ENCODE measurements around the gene ROPN1. TPM values are rescaled to one million over a fixed set of nuclear protein-coding genes. Genes with fewer than 3 reads are reported as not detected.

The ROPN1 gene
- total RNA-seq, 1 experiment from 2014 or later, result not detected

GRCh38 chr3:123941542-123941941 is 50.4 kb downstream of the ROPN1 start:
- no peaks in the 10 kb centered on the region for H3K36me3 ChIP-seq (ENCODE audit: control insufficient read depth, insufficient read depth, low read length)
- no peak for DNase-seq

GRCh38 chr3:123941121-123941520 is 50.8 kb downstream of the ROPN1 start:
- no peak for DNase-seq
- no TSS peak for BruUV-seq (replicated peaks)
- H3K9me3 ChIP-seq, result no peaks in the 10 kb centered on the region
- no peak overlapping the region for H3K27ac Mint-ChIP-seq (ENCODE audit: unreplicated experiment)
- intact Hi-C loops (cut with micrococcal nuclease; ENCODE audit: unreplicated experiment), result no loop called here
- H3K36me3 Mint-ChIP-seq (ENCODE audit: insufficient read depth, unreplicated experiment), result peaks cover 25% of the 10 kb centered on the region
- H3K27me3 ChIP-seq (replicated peaks; ENCODE audit: control insufficient read depth, insufficient read depth, low read length), result no peaks in the 10 kb centered on the region
- no peaks in the 10 kb centered on the region for H3K4me1 Mint-ChIP-seq (ENCODE audit: low read depth, unreplicated experiment)
- no peaks in the 10 kb centered on the region for H3K4me1 ChIP-seq
- CTCF ChIA-PET, result interaction anchor here (0.7 kb wide), 1 partner anchor 17 kb away, joined by 3 read pairs; no protein-coding TSS in a partner anchor
- no peaks in the 10 kb centered on the region for H3K36me3 ChIP-seq (ENCODE audit: control insufficient read depth, insufficient read depth, low read length)
- H3K27me3 Mint-ChIP-seq (ENCODE audit: insufficient read depth, unreplicated experiment), result no peaks in the 10 kb centered on the region
- POLR2A ChIA-PET, result no interaction called here
- no peaks in the 10 kb centered on the region for H3K9me3 Mint-ChIP-seq (ENCODE audit: unreplicated experiment)
- no peak overlapping the region for H3K4me3 Mint-ChIP-seq (ENCODE audit: unreplicated experiment)
- no peak overlapping the region for H3K4me3 ChIP-seq (ENCODE audit: low read depth, low read length)
- no peak for TF ChIP-seq CTCF (IDR thresholded peaks at IDR 0.05; ENCODE audit: insufficient read depth in 1 of 2, low read depth in 1 of 2, low read length in 1 of 2, severe bottlenecking in 1 of 2, unreplicated experiment in 1 of 2)

More at GRCh38 chr3:123941542-123941941, 50.4 kb downstream of the ROPN1 start:
- H3K27ac Mint-ChIP-seq (ENCODE audit: unreplicated experiment), result no peak overlapping the region
- CTCF ChIA-PET, result interaction anchor here (0.7 kb wide), 1 partner anchor 16 kb away, joined by 3 read pairs; no protein-coding TSS in a partner anchor
- H3K4me3 ChIP-seq (ENCODE audit: low read depth, low read length), result no peak overlapping the region
- POLR2A ChIA-PET, result no interaction called here
- intact Hi-C loops (cut with micrococcal nuclease; ENCODE audit: unreplicated experiment), result no loop called here
- no peak overlapping the region for H3K4me3 Mint-ChIP-seq (ENCODE audit: unreplicated experiment)
- H3K27me3 ChIP-seq (replicated peaks; ENCODE audit: control insufficient read depth, insufficient read depth, low read length), result no peaks in the 10 kb centered on the region
- H3K27me3 Mint-ChIP-seq (ENCODE audit: insufficient read depth, unreplicated experiment), result no peaks in the 10 kb centered on the region
- H3K9me3 ChIP-seq, result no peaks in the 10 kb centered on the region
- H3K9me3 Mint-ChIP-seq (ENCODE audit: unreplicated experiment), result no peaks in the 10 kb centered on the region
- no peaks in the 10 kb centered on the region for H3K4me1 Mint-ChIP-seq (ENCODE audit: low read depth, unreplicated experiment)
- TF ChIP-seq CTCF (IDR thresholded peaks at IDR 0.05; ENCODE audit: insufficient read depth in 1 of 2, low read depth in 1 of 2, low read length in 1 of 2, severe bottlenecking in 1 of 2, unreplicated experiment in 1 of 2), result no peak
- H3K4me1 ChIP-seq, result no peaks in the 10 kb centered on the region
- no TSS peak for BruUV-seq (replicated peaks)
- peaks cover 29% of the 10 kb centered on the region for H3K36me3 Mint-ChIP-seq (ENCODE audit: insufficient read depth, unreplicated experiment)

- CTCF ChIA-PET, result no interaction called here
- Histone ChIP-seq H3K4me3 (ENCODE audit: low read depth, low read length) (no peak overlapping the region), H3K27me3 (replicated peaks; ENCODE audit: control insufficient read depth, insufficient read depth, low read length) (no peaks in the 10 kb centered on the region), H3K36me3 (ENCODE audit: control insufficient read depth, insufficient read depth, low read length) (no peaks in the 10 kb centered on the region), H3K9me3 (no peaks in the 10 kb centered on the region), H3K4me1 (no peaks in the 10 kb centered on the region)
- BruUV-seq (replicated peaks), result no TSS peak
- H3K27me3 Mint-ChIP-seq (ENCODE audit: insufficient read depth, unreplicated experiment), result no peaks in the 10 kb centered on the region
- H3K36me3 Mint-ChIP-seq (ENCODE audit: insufficient read depth, unreplicated experiment), result peaks cover 25% of the 10 kb centered on the region
- no peak for TF ChIP-seq CTCF (IDR thresholded peaks at IDR 0.05; ENCODE audit: insufficient read depth in 1 of 2, low read depth in 1 of 2, low read length in 1 of 2, severe bottlenecking in 1 of 2, unreplicated experiment in 1 of 2)
- no peaks in the 10 kb centered on the region for H3K4me1 Mint-ChIP-seq (ENCODE audit: low read depth, unreplicated experiment)
- intact Hi-C loops (cut with micrococcal nuclease; ENCODE audit: unreplicated experiment), result no loop called here
- POLR2A ChIA-PET, result no interaction called here
- no peak overlapping the region for H3K27ac Mint-ChIP-seq (ENCODE audit: unreplicated experiment)
- no peak for DNase-seq
- H3K9me3 Mint-ChIP-seq (ENCODE audit: unreplicated experiment), result no peaks in the 10 kb centered on the region
- no peak overlapping the region for H3K4me3 Mint-ChIP-seq (ENCODE audit: unreplicated experiment)
Observed at GRCh38 chr3:123939706-123940105, 52.2 kb downstream of the ROPN1 start.

Measured in Caco-2 (cell line).